Peyer's patch (tissue), 4 donors: ENCODE results near the gene EXOG. TPM values are rescaled to one million over a fixed set of nuclear protein-coding genes. Genes with fewer than 3 reads are reported as not detected.

Source experiments
- DNase-seq, 3 donors: peaks; one replicate each; pipeline ENCODE4 v3.0.0-alpha.2; 2017 to 2019
- H3K27ac ChIP-seq, 4 donors: fragments of 200-600 bp; sonication (generic); one replicate each; pipeline ENCODE4 v1.5.1; 2016 to 2019
- H3K27me3 ChIP-seq, 2 donors: fragments of 200-600 bp; sonication (generic); one replicate each; pipeline ENCODE4 v1.5.1; 2019
- H3K36me3 ChIP-seq, 3 donors: fragments of 200-600 bp; sonication (generic); one replicate each; pipeline ENCODE4 v1.5.1; 2016 to 2019
- H3K4me1 ChIP-seq, 4 donors: fragments of 200-600 bp; sonication (generic); one replicate each; pipeline ENCODE4 v1.5.1; 2016 to 2019
- H3K4me3 ChIP-seq, 4 donors: fragments of 200-600 bp; sonication (generic); 1 replicate in 3 of 4; 2 replicates in 1 of 4; pipeline ENCODE4 v1.5.1; 2016 to 2019; ENCODE audit warnings: mild to moderate bottlenecking in 1 of 4
- H3K9me3 ChIP-seq, 4 donors: fragments of 200-600 bp; sonication (generic); one replicate each; pipeline ENCODE4 v1.5.1; 2016 to 2019; ENCODE audit warnings: mild to moderate bottlenecking in 1 of 4
- CTCF ChIP-seq, 6 experiments: fragments of 450-650 bp in 4 of 6; fragments of 200-600 bp in 2 of 6; sonication (generic) in 1 of 6; IDR thresholded peaks; one replicate each; pipeline ENCODE4 v1.5.1; 2017 to 2019; ENCODE audit warnings: antibody characterized with exemption in 6 of 6, mild to moderate bottlenecking in 3 of 6, moderate library complexity in 1 of 6
- POLR2A ChIP-seq, 2 donors: fragments of 450-650 bp; IDR thresholded peaks; one replicate each; pipeline ENCODE4 v1.5.1; 2017; ENCODE audit warnings: antibody characterized with exemption in 2 of 2, mild to moderate bottlenecking in 2 of 2, moderate library complexity in 2 of 2
- total RNA-seq, 4 donors: library from RNA; depleted of rRNA; stranded (reverse); fragments of >200 nt; gene quantifications; one replicate each; pipeline ENCODE4 v1.1.0, GENCODE V29; 2016

Gene EXOG
- total RNA-seq, 4 donors from 2014 or later = 11.4 to 44.6 (median 17.2) TPM

GRCh38 chr3:38500688-38501417, 4.7 kb downstream of the EXOG start:
- no peak for DNase-seq
- TF ChIP-seq CTCF (IDR thresholded peaks at IDR 0.05) = no peak
- no peak for TF ChIP-seq POLR2A (IDR thresholded peaks at IDR 0.05)
- Histone ChIP-seq H3K4me3 (no peak overlapping the region), H3K9me3 (no peaks in the 10 kb centered on the region), H3K27me3 (no peaks in the 10 kb centered on the region), H3K27ac (no peak overlapping the region), H3K4me1 (peaks cover 0 to 4% (median 0%) of the 10 kb centered on the region in 4 donors), H3K36me3 (peaks cover 0 to 15% (median 0%) of the 10 kb centered on the region in 3 donors)

GRCh38 chr3:38507120-38507519, 11.0 kb downstream of the EXOG start:
- TF ChIP-seq CTCF (IDR thresholded peaks at IDR 0.05) (no peak), POLR2A (IDR thresholded peaks at IDR 0.05) (no peak)
- no peaks in the 10 kb centered on the region for H3K4me1 ChIP-seq
- no peak for DNase-seq
- no peak overlapping the region for H3K27ac ChIP-seq
- no peaks in the 10 kb centered on the region for H3K9me3 ChIP-seq
- H3K27me3 ChIP-seq = no peaks in the 10 kb centered on the region
- H3K36me3 ChIP-seq = peaks cover 0 to 30% (median 0%) of the 10 kb centered on the region in 3 donors
- no peak overlapping the region for H3K4me3 ChIP-seq

DNA sequence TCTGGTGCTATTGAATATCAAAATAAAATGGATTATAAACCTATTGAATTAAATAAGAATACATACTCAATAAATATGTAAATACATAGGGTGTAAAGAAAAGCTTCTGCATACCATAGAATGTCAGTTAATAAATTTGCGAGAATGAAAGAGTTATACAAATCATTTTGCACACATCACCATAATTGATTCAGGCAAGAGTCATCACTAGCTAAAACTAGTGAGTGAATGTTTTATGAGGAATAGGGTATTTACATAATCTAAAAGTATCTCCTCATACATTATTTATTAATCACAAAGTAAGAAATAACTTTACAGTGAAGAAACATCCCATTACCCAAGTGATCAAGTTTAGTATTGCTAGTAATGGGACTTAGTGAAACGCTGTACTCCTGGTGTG, 13.6 kb downstream of the EXOG start:
- DNase-seq = no peak
- TF ChIP-seq POLR2A (IDR thresholded peaks at IDR 0.05) = no peak
- no peak for TF ChIP-seq CTCF (IDR thresholded peaks at IDR 0.05)
- Histone ChIP-seq H3K27ac (no peak overlapping the region), H3K4me1 (no peaks in the 10 kb centered on the region), H3K36me3 (peaks cover 0 to 21% (median 0%) of the 10 kb centered on the region in 3 donors), H3K27me3 (no peaks in the 10 kb centered on the region), H3K9me3 (no peaks in the 10 kb centered on the region), H3K4me3 (no peak overlapping the region)

- no peak for DNase-seq
- H3K4me3 ChIP-seq = no peak overlapping the region
- TF ChIP-seq POLR2A (IDR thresholded peaks at IDR 0.05) (no peak), CTCF (IDR thresholded peaks at IDR 0.05) (no peak)
- H3K27me3 ChIP-seq = no peaks in the 10 kb centered on the region
- no peak overlapping the region for H3K27ac ChIP-seq
- no peaks in the 10 kb centered on the region for H3K9me3 ChIP-seq
- H3K36me3 ChIP-seq = peaks cover 0 to 20% (median 0%) of the 10 kb centered on the region in 3 donors
- H3K4me1 ChIP-seq = no peaks in the 10 kb centered on the region
These were observed 14.5 kb downstream of the EXOG start for GRCh38 chr3:38510631-38511030.

GRCh38 chr3:38511546-38511945, 15.4 kb downstream of the EXOG start:
- Histone ChIP-seq H3K4me3 (no peak overlapping the region), H3K9me3 (no peaks in the 10 kb centered on the region), H3K36me3 (peaks cover 0 to 20% (median 0%) of the 10 kb centered on the region in 3 donors), H3K27me3 (no peaks in the 10 kb centered on the region), H3K27ac (no peak overlapping the region), H3K4me1 (no peaks in the 10 kb centered on the region)
- no peak for TF ChIP-seq CTCF (IDR thresholded peaks at IDR 0.05)
- TF ChIP-seq POLR2A (IDR thresholded peaks at IDR 0.05) = no peak
- no peak for DNase-seq
